Mesangial cell (primary cell): ENCODE results near the gene DYNLRB2. TPM values are rescaled to one million over a fixed set of nuclear protein-coding genes. Genes with fewer than 3 reads are reported as not detected.

Experiments used
- total RNA-seq: library from RNA; depleted of rRNA; stranded (reverse); fragments of >200 nt; gene quantifications from 2 replicates; pipeline ENCODE4 v1.2.3, GENCODE V29; 2015

The DYNLRB2 gene
- 1.3 TPM in 1 of 2 replicates, not detected in the other for total RNA-seq

GRCh38 chr16:80540516-80541305 is at the start of gene DYNLRB2:
Gene DYNLRB2 (plus strand): TSS chr16:80540993. CDS start chr16:80541077, 84 bp downstream.

